HG03439 (cell line): ENCODE measurements around the gene OVOL2.
A peak's percentile ranks its signal among the peaks of the same experiment; 100 is the strongest.

ENCODE experiments used
- ATAC-seq: cut with Tn5 transposase; IDR thresholded peaks from one replicate; pipeline ENCODE4 v1.9.1; 2021; ENCODE audit warnings: mild to moderate bottlenecking, moderate library complexity; ENCODE audit not compliant: unreplicated experiment

OVOL2 gene

DNA sequence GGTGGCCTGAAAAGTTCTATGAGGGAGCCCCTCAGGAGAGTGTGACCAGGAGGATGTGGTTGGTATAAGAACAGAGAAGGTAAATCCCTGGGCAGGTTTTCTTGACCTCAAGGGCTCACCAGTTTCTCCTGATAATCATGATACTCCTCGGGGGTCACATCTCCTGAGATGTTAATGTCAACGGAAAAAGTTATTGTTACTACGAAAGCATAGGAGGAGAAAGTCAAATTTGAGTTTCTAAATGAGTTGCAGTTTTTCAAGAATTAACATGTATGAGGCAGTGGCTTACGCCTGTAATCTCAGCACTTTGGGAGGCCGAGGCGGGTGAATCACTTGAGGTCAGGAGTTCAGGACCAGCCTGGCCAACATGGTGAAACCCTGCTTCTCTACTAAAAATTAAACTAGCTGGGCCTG, 65.5 kb downstream of the OVOL2 start:
- ATAC-seq = peak; percentile 45

DNA sequence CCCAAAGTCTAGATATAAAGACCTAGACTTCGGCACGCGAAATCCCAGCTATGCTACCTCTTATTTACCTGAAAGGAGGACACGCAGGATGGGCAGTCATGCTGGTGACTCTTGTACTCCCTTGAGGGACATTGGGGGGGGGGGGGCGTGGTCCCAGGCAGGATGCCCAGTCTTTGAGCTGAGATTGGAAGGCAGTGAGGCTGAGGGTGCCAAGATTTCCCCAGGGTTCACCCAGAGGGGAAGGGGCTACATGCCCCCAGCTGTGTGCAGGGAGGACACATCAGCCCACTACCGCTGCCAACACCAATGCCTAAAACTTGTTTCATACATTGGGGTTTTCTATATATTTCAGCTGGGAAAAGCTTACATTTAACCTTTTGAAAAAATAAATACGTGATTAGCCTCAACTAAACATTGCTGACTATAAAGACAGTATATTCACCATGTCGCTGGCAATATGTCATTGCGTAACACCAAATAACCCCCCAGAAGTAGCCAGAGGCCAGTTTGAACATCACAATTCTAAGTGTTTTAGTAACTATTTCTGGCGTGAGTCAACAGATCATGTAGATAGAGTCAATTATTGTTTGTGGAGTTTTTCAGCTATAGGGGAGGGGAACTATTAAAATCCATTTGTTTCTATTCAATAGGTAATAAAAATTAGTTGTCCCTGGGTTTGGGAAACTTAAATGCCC, 67.3 kb downstream of the OVOL2 start:
- ATAC-seq = no peak

GRCh38 chr20:17987988-17988387, 69.7 kb downstream of the OVOL2 start:
- no peak for ATAC-seq

- ATAC-seq = no peak
These were observed 72.2 kb downstream of the OVOL2 start for GRCh38 chr20:17985388-17986018.

DNA sequence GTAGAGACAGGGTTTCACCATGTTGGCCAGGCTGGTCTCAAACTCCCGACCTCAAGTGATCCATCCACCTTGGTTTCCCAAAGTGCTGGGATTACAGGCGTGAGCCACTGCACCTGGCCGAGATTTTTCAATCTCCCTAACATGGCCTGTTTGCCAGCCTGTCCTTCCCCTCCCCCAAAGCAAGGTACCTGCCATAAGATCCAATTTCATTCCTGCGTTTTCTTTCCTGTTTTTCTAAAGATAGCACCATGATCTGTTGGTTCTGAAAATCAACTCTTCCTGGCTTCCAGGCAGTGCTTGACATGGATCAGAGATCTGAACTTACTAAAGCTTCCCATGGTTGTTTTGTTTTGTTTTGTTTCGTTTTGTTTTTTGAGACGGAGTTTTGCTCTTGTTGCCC, 81.4 kb downstream of the OVOL2 start:
- ATAC-seq = no peak
